Eye (tissue), 1 donor: Measurements from ENCODE around the gene NPM1.
A peak's percentile ranks its signal among the peaks of the same experiment; 100 is the strongest.
"Not testable (repeated sequence)": the region's sequence is repeated elsewhere in the genome, so short reads cannot be mapped to it uniquely, and the experiment has no call there.

ENCODE experiments used
- DNase-seq: peaks from one replicate; pipeline ENCODE4 v3.0.0-alpha.2; 2015

The NPM1 gene

DNA sequence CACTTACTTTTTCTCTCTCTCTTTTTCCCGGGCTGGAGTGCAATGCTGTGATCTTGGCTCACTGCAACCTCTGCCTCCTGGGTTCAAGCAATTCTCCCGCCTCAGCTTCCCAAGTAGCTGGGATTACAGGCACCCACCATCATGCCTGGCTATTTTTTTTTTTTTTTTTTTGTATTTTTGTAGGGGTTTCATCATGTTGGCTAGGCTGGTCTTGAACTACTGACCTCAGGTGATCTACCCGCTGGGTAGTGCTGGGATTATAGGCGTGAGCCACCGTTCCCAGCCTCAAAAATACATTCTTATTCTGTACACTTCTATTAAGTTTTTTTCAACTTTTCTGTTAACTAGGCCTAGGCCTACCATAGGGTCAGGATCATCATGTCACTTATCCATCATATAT lies 26.3 kb downstream of the NPM1 start:
- DNase-seq = not testable (repeated sequence)

DNA sequence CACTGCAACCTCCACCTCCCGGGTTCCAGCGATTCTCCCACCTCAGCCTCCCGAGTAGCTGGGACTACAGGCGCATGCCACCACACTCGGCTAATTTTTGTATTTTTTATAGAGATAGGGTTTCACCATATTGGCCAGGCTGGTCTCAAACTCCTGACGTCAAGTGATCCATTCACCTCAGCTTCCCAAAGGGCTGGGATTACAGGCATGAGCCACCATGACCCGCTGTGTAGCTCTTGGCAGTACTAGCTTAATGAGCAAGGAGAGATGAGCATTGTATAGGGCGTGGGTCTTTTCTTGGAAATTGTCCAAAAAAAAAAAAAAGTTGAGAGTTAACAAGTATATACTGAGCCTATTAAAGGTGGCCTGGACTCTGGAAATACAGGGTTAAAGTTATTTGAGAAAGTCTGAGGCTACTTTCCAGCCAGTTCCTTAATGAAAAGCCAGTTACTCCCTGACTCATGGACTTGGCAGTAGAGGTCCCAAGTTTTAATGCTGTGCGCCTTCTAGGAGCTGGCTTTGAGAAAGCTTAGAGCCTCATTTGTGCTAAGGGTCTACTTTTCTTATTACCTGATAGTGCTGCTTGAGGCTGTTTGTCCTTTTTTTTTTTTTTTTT lies 27.6 kb downstream of the NPM1 start:
- peak; percentile 30 for DNase-seq

DNA sequence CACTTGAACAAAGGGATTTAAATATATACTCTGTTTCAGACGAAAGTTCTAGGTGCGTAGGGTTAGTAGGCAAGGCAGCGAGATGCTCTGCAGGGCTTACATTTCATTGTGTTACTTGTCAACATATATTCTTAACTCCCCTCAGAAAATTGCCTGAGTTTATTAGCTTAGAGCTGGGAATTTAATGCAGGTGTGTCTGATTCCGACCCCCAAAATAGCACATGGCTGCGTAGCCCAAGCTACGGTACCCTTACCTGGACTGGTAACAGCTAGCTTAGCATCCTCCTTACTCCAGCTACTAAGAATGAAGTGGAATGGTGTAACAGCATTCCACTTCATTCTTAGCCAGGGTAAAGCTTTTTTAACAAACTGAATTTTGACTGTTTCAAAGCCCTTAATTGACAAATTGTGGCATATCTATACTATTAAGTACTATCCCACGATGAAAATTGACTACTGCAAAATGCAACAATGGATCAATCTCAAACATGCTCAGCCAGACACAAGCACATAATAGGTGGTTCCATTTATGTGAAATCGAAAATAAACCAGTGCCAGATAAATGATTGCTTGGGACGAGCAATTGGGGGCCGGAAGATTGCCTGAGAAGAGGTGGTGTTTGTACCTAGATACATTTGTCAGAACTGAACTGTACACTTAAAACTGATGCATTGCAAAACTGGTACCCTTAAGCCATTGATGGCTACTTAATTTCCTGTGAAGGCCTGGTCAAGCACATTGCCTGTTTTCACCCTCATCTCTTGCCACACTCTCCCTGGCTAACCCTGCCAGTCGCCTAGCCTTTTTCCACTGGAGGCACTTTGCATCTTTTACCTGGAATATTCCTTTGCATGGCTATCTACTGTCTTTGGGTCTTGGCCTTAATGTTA lies 28.8 kb downstream of the NPM1 start:
- DNase-seq = no peak

DNA sequence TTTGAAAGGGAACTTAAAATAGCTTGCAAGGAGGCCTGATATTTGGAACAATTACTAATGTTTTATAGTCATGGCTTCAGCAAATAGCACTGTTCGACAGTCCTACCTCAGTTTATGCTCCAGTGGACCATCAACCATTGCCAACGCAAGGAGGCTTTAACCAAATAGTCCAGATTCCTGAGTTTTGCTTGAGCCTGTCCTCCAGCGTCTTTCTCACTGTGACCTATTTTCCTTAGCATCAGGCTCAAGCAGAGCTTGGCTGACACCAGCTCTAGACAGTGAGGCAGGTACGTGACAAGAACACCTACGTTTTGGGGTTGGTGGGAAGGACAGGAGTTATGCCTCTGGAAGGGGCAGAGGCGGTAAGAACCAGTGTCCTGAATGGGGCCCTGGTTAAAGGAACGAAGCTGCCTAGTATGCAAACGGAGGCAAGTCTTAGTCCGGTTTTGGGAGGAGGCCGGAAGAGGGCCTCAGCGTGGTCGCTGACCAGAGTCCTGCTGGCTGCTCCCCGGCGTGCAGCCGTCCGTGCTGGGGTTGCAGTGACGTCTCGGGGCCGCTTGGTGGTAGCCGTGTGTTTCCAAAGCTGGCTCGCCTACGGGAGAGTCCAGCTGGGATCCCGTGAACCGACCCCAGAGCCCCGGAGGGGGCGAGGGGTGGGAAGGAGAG lies 30.8 kb downstream of the NPM1 start:
- peak; percentile 92 for DNase-seq

DNA sequence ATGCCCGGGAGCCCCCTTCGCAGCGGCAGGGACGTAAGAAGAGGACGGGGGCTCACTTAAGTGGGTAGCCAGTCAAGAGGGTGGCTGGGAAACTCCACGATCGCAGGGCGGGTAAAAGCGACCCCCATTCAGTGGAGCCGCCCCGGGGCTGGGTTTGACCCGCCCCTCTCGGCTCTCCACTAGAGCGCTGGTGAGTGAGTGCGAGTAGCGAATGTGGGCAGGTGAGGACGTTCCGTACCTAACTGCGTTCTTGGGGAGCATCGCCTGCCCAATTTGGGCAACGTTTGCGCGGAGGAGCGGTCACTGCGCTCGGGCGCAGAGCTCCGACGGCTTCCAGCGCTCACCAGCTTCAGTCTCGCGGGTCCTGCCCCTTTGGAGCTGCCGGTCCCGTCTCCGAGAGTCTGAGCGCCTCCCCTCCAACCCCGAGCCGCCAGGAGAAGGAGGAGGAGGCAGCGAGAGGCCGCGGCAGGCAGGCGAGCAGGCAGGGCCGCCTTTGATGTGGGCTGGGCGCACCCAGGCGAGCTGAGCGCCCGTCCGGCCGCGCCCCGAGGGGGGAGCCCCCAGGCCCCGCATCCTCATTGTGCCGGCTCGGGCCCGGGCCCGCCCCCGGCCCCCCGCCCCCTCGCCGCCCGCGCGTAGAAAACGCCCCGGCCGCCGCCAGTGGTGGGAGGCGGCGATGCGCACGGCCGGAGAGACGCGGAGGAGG lies 31.5 kb downstream of the NPM1 start, which contains the start of gene FGF18:
FGF18 (plus strand) TSS at position 666 of the 706 bp plus-strand sequence. CDS start 553 bp downstream, outside the sequence.
- peak; percentile 86 for DNase-seq

DNA sequence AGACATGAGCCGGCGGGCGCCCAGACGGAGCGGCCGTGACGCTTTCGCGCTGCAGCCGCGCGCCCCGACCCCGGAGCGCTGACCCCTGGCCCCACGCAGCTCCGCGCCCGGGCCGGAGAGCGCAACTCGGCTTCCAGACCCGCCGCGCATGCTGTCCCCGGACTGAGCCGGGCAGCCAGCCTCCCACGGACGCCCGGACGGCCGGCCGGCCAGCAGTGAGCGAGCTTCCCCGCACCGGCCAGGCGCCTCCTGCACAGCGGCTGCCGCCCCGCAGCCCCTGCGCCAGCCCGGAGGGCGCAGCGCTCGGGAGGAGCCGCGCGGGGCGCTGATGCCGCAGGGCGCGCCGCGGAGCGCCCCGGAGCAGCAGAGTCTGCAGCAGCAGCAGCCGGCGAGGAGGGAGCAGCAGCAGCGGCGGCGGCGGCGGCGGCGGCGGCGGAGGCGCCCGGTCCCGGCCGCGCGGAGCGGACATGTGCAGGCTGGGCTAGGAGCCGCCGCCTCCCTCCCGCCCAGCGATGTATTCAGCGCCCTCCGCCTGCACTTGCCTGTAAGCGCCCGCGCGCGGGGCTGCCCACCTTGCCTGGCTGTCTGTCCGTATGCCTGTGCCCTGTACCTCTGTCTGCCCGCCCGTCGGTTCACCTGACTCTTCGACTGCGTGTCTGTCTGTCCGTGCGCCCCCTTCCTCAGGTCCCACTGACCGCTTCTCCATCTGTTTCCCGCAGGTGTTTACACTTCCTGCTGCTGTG lies 32.2 kb downstream of the NPM1 start:
- peak; percentile 73 for DNase-seq

DNA sequence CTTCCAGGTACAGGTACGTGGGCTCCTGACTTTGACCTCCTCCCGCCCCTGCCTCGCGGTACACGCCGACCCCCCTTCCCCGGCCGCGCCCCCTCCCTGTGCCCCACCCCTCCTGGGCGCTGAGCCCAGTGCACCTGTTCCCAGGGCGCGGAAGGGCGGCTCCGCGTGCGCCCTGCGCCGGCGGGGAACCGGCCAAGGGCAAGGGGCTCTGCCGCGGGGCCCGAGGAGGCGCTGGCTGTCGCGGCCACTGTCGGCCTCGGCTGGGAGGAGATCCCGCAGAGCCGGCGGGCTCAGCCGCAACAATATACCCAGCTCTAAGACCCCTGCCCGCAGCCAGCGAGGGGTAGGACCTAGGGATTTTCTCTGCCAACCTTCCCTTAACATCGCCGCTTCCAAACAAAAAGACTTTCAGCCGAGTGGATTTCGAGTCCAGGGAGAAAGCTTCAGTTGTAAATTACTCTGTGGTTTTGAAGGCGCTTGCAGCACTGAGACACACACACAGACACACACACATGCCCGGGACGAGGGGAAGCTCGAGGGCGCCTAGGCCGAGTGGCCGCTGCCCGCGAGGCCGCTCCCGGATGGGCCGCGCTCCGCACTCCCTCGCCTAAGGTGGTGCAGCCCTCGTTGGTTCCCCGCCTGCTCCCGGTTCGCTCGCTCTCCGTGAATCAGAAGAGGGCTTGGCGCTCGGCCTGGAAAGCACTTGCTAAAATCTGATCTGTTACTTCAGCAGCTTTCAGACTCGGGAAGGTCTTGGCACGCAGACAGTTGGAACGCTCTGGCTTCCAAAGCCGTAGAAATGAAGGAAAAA lies 33.0 kb downstream of the NPM1 start:
- DNase-seq = peak; percentile 90

DNA sequence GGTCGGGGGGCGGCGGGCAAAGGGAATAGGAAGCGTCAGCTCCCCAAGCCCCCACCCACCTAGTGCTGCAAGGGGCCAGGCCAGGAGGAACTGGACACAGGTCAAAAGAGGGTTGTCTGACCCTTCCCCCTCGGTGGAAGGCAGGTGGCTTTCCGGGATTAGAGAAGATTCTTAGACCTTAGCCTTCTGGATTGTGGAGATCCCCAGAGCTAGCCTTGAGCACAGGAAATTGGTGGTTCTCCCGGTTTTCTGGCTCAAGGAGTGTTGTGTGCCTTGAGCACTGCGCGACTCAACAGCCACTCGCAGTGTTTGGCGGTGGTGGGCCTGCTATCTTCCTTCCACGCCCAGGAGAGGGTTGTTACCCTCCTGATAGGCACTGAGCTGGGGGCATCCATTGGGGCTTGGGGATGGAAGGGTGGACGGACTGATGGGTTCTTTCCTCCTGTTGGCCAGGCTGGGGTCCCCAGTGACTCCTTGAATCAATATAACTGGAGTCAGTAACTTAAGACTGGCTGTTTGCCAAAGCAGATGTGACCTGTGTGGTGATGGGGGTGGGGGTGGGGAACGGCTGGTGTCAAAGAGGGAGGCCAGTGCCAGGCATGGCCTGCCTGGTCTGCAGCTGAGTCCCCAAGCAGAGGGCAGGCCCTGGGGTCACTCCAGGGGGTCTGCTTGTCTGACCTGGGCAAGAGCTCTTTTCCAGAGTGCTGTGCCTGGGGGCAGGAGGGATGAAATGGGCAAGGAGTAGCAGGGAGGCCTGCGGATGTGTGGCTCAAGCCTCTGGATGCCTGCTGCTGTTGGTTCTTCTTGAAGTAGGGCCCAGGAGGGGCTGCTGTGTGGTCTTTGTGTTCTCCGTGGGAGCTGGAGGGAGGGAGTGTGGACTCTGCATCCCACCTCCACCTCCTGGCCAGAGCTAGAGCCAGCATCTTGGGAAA lies 33.9 kb downstream of the NPM1 start:
- peak; percentile 57 for DNase-seq

DNA sequence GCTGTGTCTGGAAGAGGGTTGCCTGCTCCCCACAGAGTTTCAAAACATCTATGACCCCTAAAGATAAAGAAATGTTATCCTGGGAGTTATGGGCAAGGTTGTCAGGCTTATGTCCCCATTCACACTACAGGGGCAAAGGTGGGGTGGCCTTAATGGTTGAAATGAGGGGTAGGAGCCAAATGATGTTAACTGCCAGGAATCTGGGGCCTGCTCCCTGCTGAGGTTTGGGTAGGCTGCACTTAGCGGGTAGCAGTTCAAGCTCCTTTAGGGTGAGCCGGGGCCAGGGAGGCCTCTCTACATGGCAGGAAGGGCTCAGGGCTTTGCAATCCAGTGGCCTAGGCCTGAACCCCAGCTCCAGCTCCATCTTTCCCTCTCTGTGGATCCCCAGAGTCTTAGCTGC lies 34.8 kb downstream of the NPM1 start:
- no peak for DNase-seq

DNA sequence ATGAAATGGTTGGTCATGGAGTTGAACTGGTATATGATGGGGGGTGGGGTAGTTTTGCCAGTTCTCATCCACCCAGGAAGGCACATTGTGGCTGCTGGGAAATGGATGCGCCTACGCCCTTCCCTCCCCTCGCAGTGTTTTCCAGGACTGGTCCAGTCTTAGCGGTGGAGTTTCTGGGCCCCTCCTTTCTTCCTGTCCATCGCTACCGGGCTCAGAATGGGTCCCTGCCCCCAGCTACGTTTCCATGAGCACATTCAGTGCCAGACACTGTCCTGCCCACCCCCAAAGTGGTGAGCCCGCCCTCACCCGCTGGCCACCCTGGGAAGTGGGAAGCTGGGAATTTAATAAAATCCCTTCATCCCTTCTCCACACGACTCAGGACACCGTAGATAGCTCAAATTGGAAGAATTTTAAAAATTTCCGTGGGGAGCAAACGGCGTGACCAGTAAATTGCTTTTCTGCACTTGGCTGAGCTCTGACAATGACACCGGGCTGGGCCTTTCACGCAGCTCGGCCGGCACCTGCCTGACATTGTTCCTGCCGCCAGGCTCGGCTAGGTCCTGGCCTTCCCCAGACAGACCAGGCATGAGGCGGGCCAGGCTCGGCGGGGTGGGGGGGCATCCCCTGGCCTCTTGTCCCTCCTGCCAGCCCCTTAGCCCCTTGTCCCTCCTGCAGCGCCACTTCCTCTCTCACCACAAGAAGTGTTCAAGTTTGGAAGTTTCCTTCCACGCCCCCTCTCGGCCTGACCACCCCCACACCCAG lies 35.4 kb downstream of the NPM1 start:
- DNase-seq = peak; percentile 22

DNA sequence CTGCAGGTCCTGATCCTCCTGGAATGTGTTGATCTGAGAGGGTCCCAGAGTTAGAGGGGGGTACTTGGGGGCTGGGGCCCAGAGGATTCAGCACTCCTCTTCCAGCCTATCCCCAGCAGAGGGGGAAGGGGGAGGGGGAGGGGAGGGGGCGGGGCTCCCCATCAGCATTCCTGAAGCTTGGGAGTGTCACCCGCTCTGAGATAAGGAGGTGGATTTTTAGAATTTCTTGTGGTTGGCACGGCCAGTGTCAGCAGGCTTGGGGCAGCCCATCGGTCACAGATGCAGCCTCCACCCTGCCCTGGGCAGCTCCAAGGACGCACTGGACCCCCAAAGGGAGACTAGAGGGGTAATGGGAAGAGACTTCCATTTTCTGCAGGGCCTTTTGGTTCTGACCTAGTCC lies 37.1 kb downstream of the NPM1 start:
- no peak for DNase-seq

DNA sequence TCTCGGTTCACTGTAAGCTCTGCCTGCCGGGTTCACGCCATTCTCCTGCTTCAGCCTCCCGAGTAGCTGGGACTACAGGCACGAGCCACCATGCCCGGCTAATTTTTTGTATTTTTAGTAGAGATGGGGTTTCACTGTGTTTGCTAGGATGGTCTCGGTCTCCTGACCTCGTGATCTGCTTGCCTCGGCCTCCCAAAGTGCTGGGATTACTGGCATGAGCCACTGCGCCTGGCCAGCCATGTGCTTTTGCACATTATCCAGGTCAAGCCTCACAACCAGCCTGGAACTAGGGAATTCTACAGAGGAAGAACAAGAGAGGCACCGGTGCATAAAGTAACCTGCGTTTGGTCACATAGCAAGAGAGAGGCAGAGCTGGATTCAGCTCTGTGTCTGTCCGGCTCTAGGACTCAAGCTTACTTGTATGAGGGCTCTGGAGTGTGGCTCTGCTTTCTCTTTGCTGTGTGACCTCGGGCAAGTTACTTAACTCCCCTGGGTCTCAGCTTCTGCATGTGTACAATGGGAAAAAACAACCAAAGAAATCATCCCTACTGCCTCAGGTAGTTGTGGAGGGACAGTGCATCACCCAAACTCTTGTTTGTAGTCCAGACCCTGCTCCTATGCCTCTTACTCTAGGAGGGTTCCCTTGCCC lies 38.1 kb downstream of the NPM1 start:
- DNase-seq = no peak

DNA sequence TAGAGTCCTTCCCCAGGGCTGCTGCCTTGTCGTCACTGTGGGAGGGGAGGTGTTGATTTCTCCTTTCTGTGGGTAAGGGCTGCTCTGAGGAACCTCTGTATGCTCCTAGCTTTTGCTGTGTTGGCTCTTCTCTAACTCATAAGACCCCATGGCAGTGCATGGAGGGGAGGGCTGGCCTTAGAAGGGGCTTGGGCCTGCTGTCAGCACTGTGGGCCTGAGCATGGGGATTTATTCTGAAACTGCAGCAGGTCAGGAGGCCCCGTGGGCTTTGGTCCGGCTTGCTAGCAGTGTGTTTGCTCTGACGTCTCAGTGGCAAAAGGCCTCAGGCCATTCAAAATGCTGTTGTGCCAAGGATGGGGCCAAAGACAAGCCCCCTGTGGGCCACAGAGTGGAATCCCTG lies 38.6 kb downstream of the NPM1 start:
- DNase-seq = no peak

DNA sequence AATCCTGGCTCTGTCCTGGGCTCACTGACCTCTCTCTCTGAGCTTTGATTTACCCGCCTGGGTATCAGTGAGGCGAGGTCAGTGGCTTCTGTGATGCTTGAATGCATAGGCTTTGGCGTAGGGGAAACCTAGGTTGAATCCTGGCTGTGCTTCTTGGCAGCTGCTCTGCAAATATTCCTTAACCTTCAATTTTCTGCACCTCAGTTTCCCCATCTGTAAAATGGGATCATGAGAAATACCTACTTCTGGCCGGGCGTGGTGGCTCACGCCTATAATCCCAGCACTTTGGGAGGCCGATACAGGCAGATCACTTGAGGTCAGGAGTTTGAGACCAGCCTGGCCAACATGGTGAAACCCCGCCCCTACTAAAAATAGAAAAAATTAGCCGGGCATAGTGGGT lies 39.0 kb downstream of the NPM1 start:
- no peak for DNase-seq

DNA sequence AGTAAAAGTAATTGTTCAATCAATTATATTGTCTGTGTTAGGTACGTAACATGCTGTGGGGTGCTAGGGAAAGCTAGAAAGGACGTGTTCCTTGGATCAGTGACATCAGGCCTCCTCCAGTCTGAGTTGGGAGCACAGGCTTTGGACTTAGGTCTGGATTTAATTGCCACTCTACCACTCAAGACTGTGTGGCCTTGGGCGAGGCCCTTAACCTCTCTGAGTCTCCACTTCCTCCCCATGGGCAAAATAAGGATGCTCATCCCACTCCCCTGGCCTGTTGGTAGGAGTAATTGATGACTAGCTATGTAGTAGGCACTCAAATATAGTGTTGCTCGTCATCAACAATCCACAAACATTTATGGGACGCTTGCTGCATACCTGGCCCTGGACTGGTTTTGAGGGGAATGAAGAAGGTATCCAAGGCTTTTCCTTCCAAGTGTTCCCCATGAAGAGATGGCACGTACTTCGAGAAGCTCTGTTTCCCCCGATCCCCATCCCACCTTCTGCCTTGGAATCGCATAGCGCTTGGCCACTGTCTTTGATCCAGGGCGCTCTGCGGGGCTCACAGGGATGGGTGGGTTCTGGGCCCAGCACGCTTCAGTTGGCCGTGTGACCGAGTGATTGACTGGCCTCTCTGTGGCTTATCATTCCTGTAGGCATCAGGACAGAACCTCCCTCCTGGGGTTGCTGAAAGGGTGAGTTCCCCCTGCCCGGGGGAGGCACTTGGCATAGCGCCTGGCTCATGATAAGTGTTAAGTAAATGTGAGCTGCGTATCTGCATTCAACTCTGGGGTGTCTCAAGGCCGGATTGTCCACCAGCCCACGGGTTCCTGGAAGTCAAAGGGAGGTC lies 39.9 kb downstream of the NPM1 start:
- DNase-seq = no peak

DNA sequence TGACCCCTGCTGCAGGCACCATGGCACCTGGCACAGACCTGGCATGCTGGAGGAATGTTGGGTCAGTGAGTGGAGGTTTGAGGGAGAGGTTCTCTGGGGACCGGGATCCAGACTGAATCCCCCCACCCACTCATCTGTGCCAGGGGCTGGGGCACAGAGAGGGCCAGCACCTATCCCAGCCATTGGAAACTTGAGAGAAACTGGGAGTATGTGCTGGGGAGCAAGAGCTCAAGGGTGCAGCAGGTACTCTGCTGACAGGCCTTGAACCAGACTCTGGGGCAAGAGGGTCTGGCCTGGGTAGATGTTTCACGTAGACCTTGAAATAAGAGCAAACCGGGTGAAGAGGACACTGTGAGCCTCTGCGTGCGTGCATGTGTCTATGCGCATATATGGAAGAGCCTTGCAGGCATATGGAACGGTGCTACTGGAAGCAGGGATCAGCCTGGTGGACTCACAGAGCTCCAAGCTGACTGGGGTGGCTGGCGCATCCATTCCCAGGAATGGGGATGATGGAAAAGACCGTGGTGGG lies 40.6 kb downstream of the NPM1 start:
- DNase-seq = no peak

DNA sequence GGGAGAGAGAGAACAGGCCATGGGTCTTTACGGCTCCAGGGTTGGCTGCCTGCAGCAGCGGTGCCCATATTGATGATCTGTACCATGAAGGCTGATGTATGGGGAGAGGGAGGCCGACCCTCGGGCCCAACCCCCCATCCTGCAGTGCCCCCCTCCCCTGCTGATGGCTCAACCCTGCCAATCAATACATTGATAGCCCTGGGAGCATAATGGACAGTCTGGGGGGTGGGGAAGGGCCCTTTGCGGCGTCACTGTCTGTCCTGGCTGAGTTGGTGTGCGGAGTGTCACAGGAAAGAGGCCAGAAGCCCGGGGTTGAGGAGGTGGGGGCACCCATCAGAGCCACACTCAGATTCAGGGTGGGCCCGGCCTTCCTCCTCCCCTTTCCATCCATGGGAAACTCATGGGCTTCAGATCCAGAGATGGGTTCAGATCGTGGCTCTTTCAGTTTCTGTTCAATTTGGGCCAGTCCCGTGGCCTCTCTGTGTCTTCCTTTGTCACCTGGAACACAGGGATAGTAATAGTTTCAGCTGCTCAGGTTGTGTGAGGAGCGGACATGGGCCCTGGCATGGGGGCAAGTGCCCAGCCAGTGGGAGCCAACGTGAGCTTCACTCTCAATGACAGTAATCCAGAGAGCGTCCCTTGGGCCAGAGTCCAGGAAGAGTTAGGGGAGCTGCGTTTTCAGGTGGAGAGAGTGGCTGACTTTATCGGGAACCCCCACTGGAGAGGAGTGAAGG lies 41.3 kb downstream of the NPM1 start:
- DNase-seq = no peak
